Measurements from ENCODE around the gene NELFB. TPM values are rescaled to one million over a fixed set of nuclear protein-coding genes. Genes with fewer than 3 reads are reported as not detected.

Gene NELFB
- total and polyA plus RNA-seq, 3 donors from 2014 or later, result 55.0 to 76.7 (median 60.9) TPM

DNA sequence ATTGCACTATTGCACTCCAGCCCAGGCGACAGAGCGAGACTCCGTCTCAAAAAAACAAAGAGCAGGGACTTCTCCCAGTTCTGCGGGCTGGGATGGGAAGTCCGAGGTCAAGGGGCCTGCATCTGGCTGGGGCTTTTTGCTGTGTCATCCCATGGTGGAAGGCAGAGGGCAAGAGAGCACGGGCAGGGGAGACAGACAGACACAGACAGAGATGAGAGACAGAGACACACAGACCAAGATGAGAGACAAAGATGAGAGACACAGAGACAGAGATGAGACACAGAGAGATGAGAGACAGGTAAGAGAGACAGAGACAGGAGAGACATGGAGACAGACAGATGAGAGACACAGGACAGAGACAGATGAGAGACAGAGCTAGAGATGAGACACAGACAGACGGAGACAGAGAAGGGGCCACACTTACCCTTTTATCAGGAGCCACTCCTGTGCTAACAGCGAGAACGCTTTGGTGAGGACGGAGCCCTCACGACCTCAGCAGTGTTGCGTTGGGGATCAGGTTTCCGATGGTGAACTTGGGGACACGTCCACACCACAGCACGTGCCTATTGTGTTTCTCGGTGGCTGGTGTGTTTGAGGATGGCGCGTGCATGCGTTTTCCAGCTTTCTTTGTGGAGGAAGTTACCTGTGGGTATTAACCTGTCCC lies 13.5 kb downstream of the NELFB start:
- Histone ChIP-seq H3K4me1 (peaks cover 10% of the 10 kb centered on the region), H3K36me3 (ENCODE audit: low read depth, missing control alignments) (no peaks in the 10 kb centered on the region), H3K27ac (no peak overlapping the region), H3K4me3 (no peak overlapping the region), H3K9me3 (no peaks in the 10 kb centered on the region), H3K27me3 (no peaks in the 10 kb centered on the region)
- no peak for DNase-seq
- 69 to 73% methylated on average over 19 of the region's 19 CpGs for WGBS, 2 donors
- intact Hi-C loops (cut with DNase I; ENCODE audit: low total_unique reads), result no loop called here
- TF ChIP-seq POLR2A (IDR thresholded peaks at IDR 0.05), result no peak
- TF ChIP-seq, protein P1, sequence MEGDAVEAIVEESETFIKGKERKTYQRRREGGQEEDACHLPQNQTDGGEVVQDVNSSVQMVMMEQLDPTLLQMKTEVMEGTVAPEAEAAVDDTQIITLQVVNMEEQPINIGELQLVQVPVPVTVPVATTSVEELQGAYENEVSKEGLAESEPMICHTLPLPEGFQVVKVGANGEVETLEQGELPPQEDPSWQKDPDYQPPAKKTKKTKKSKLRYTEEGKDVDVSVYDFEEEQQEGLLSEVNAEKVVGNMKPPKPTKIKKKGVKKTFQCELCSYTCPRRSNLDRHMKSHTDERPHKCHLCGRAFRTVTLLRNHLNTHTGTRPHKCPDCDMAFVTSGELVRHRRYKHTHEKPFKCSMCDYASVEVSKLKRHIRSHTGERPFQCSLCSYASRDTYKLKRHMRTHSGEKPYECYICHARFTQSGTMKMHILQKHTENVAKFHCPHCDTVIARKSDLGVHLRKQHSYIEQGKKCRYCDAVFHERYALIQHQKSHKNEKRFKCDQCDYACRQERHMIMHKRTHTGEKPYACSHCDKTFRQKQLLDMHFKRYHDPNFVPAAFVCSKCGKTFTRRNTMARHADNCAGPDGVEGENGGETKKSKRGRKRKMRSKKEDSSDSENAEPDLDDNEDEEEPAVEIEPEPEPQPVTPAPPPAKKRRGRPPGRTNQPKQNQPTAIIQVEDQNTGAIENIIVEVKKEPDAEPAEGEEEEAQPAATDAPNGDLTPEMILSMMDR (IDR thresholded peaks at IDR 0.05), result no peak

DNA sequence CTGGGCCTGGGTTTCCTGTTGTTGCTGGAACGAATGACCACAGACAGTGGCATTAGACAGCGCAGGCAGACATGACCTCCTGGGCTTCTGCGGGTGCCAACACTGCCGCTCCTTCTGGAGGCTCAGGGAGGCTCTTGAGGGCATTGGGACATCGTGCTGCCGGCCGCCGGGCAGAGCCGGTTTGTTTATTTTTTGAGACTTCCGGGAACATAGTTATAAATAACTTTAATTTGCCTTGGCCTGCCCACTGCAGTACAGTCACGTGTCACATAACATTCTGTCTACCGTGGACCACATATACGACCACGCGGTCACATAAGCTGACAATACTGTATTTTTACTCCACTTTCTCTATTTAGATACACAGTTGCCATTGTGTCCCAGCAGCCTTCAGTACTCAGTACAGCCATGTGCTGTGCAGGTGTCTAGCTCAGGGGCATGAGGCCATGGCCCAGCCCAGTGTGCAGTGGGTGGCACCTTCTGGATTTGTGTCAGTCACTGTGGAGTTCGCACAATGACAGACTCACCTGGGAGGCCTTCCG lies 14.2 kb downstream of the NELFB start:
- no peak for DNase-seq
- Histone ChIP-seq H3K4me3 (no peak overlapping the region), H3K4me1 (peaks cover 10% of the 10 kb centered on the region), H3K9me3 (no peaks in the 10 kb centered on the region), H3K27ac (no peak overlapping the region), H3K27me3 (no peaks in the 10 kb centered on the region), H3K36me3 (ENCODE audit: low read depth, missing control alignments) (no peaks in the 10 kb centered on the region)
- whole genome bisulfite sequencing, 2 donors, result 41 to 62% methylated on average over 17 of the region's 17 CpGs
- TF ChIP-seq, protein P1 (IDR thresholded peaks at IDR 0.05), result no peak
- TF ChIP-seq POLR2A (IDR thresholded peaks at IDR 0.05), result no peak
- intact Hi-C loops (cut with DNase I; ENCODE audit: low total_unique reads), result no loop called here

GRCh38 chr9:137270929-137271695 lies 16.0 kb downstream of the NELFB start:
- Histone ChIP-seq H3K9me3 (no peaks in the 10 kb centered on the region), H3K27ac (no peak overlapping the region), H3K27me3 (no peaks in the 10 kb centered on the region), H3K4me3 (no peak overlapping the region), H3K4me1 (peaks cover 11% of the 10 kb centered on the region), H3K36me3 (ENCODE audit: low read depth, missing control alignments) (no peaks in the 10 kb centered on the region)
- TF ChIP-seq, protein P1 (IDR thresholded peaks at IDR 0.05), result no peak
- no peak for TF ChIP-seq POLR2A (IDR thresholded peaks at IDR 0.05)
- intact Hi-C loops (cut with DNase I; ENCODE audit: low total_unique reads), result no loop called here
- DNase-seq, result no peak
- 90 to 91% methylated on average over 29 to 32 of the region's 32 CpGs for WGBS, 2 donors

DNA sequence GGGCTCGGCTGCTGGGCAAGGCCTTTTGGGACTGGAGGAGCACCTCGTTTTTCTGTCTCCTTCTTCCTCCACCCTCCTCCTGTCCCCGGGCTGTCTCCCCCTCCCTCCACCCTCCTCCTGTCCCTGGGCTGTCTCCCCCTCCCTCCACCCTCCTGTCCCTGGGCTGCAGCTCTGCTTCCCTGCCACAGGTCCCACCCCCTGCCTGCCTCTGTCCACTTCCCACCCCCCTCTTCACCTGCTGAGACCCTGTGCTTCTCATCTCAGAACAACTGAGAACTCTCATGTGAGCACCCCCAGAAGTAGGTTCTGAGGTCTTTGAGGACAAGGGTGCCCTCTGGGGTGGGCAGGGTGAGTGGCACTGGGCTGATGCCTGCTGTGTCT lies 16.6 kb downstream of the NELFB start:
- Histone ChIP-seq H3K4me1 (peaks cover 17% of the 10 kb centered on the region), H3K4me3 (no peak overlapping the region), H3K9me3 (no peaks in the 10 kb centered on the region), H3K36me3 (ENCODE audit: low read depth, missing control alignments) (no peaks in the 10 kb centered on the region), H3K27me3 (no peaks in the 10 kb centered on the region), H3K27ac (no peak overlapping the region)
- intact Hi-C loops (cut with DNase I; ENCODE audit: low total_unique reads), result no loop called here
- DNase-seq, result no peak
- WGBS, 2 donors, result 66 to 68% methylated on average over 3 of the region's 3 CpGs
- TF ChIP-seq POLR2A (IDR thresholded peaks at IDR 0.05), result no peak
- TF ChIP-seq, protein P1 (IDR thresholded peaks at IDR 0.05), result no peak

Data from testis (tissue), 3 donors.